Ectodermal cell (in vitro differentiated cells): ENCODE data around the gene PLCH2.

Experiments used
- H3K27ac ChIP-seq: 2 replicates; pipeline ENCODE4 v1.7.0; 2013; ENCODE audit warnings: mild to moderate bottlenecking, low read depth, low read length; ENCODE audit not compliant: insufficient read depth, poor library complexity, severe bottlenecking
- H3K27me3 ChIP-seq: 2 replicates; pipeline ENCODE4 v1.7.0; 2013; ENCODE audit warnings: mild to moderate bottlenecking, low read length; ENCODE audit not compliant: insufficient read depth, control insufficient read depth, poor library complexity, severe bottlenecking
- H3K36me3 ChIP-seq: one replicate; pipeline ENCODE4 v1.7.0; 2013; ENCODE audit warnings: low read length; ENCODE audit not compliant: control insufficient read depth, insufficient read depth
- H3K4me1 ChIP-seq: one replicate; pipeline ENCODE4 v1.7.0; 2013; ENCODE audit warnings: low read length; ENCODE audit not compliant: control insufficient read depth, insufficient read depth
- H3K4me3 ChIP-seq: 2 replicates; pipeline ENCODE4 v1.7.0; 2013; ENCODE audit warnings: low read depth, low read length, control low read depth; ENCODE audit not compliant: insufficient read depth
- H3K9me3 ChIP-seq: 2 replicates; pipeline ENCODE4 v1.7.0; 2013; ENCODE audit warnings: mild to moderate bottlenecking, low read length, moderate library complexity; ENCODE audit not compliant: control insufficient read depth
- WGBS, 2 experiments: methylation state at CpG; one replicate each; pipeline ENCODE4 v1.1.7; 2013; ENCODE audit warnings: missing lambda C conversion rate in 2 of 2; 5-methylcytosine and 5-hydroxymethylcytosine counted together

PLCH2 gene

GRCh38 chr1:2526824-2527555 is 50.9 kb downstream of the PLCH2 start:
- Histone ChIP-seq H3K4me3 (peak overlapping the region; percentile 96), H3K4me1 (peaks cover 46% of the 10 kb centered on the region)

GRCh38 chr1:2527556-2527860 is 51.4 kb downstream of the PLCH2 start:
- Histone ChIP-seq H3K27ac (no peak overlapping the region), H3K4me3 (peak overlapping the region; percentile 52), H3K4me1 (peaks cover 46% of the 10 kb centered on the region), H3K36me3 (no peaks in the 10 kb centered on the region), H3K27me3 (peaks cover 59% of the 10 kb centered on the region), H3K9me3 (no peaks in the 10 kb centered on the region)
- 92 to 95% methylated on average over 4 of the region's 4 CpGs for WGBS, 2 experiments

More at GRCh38 chr1:2526824-2527555, 50.9 kb downstream of the PLCH2 start:
- no peaks in the 10 kb centered on the region for H3K36me3 ChIP-seq
- peaks cover 54% of the 10 kb centered on the region for H3K27me3 ChIP-seq
- H3K27ac ChIP-seq: no peak overlapping the region
- 32 to 35% methylated on average over 20 of the region's 20 CpGs for WGBS, 2 experiments
- no peaks in the 10 kb centered on the region for H3K9me3 ChIP-seq

- Histone ChIP-seq H3K4me3 (peak overlapping the region; percentile 52), H3K4me1 (peaks cover 46% of the 10 kb centered on the region), H3K9me3 (no peaks in the 10 kb centered on the region), H3K27ac (no peak overlapping the region), H3K36me3 (no peaks in the 10 kb centered on the region), H3K27me3 (peaks cover 64% of the 10 kb centered on the region)
- WGBS, 2 experiments: 86 to 87% methylated on average over 12 of the region's 12 CpGs
Measured at GRCh38 chr1:2528016-2528415, 51.9 kb downstream of the PLCH2 start.

GRCh38 chr1:2528611-2528965 is 52.5 kb downstream of the PLCH2 start:
- Histone ChIP-seq H3K4me1 (peaks cover 52% of the 10 kb centered on the region), H3K9me3 (no peaks in the 10 kb centered on the region), H3K4me3 (peak overlapping the region; percentile 52), H3K36me3 (no peaks in the 10 kb centered on the region), H3K27me3 (peaks cover 70% of the 10 kb centered on the region), H3K27ac (no peak overlapping the region)
- 49 to 50% methylated on average over 10 of the region's 10 CpGs for WGBS, 2 experiments

- Histone ChIP-seq H3K4me3 (peak overlapping the region; percentile 52), H3K27me3 (peaks cover 76% of the 10 kb centered on the region), H3K27ac (no peak overlapping the region), H3K4me1 (peaks cover 57% of the 10 kb centered on the region), H3K9me3 (no peaks in the 10 kb centered on the region), H3K36me3 (no peaks in the 10 kb centered on the region)
- 1 to 2% methylated on average over 84 of the region's 84 CpGs for WGBS, 2 experiments
Measured at GRCh38 chr1:2528966-2529783, 53.1 kb downstream of the PLCH2 start.

- H3K27ac ChIP-seq: no peak within 1 kb of the TSS
- no peaks in the 10 kb centered on the region for H3K9me3 ChIP-seq
- H3K4me1 ChIP-seq: peaks cover 58% of the 10 kb centered on the region
- H3K36me3 ChIP-seq: no peaks in the 10 kb centered on the region
- 1% methylated on average over 91 of the region's 91 CpGs for WGBS, 2 experiments
- H3K4me3 ChIP-seq: peak within 1 kb of the TSS; percentile 52
- peaks cover 84% of the 10 kb centered on the region for H3K27me3 ChIP-seq
Measured at GRCh38 chr1:2529784-2530512, 53.9 kb downstream of the PLCH2 start, which contains the start of gene HES5. TSS of gene HES5 (minus strand) at chr1:2530263. CDS start at chr1:2530164, 99 bp downstream.

- Histone ChIP-seq H3K4me1 (peaks cover 61% of the 10 kb centered on the region), H3K36me3 (no peaks in the 10 kb centered on the region), H3K27me3 (peaks cover 91% of the 10 kb centered on the region), H3K27ac (no peak overlapping the region), H3K4me3 (no peak overlapping the region), H3K9me3 (no peaks in the 10 kb centered on the region)
- WGBS, 2 experiments: 39 to 40% methylated on average over 27 to 29 of the region's 30 CpGs
Measured at GRCh38 chr1:2530513-2531361, 54.6 kb downstream of the PLCH2 start.

GRCh38 chr1:2532485-2533160 is 56.5 kb downstream of the PLCH2 start:
- Histone ChIP-seq H3K27me3 (peaks cover 84% of the 10 kb centered on the region), H3K4me3 (no peak overlapping the region), H3K27ac (no peak overlapping the region), H3K9me3 (no peaks in the 10 kb centered on the region), H3K4me1 (peaks cover 55% of the 10 kb centered on the region), H3K36me3 (no peaks in the 10 kb centered on the region)
- 79 to 89% methylated on average over 20 to 23 of the region's 23 CpGs for WGBS, 2 experiments

GRCh38 chr1:2533365-2533764 is 57.3 kb downstream of the PLCH2 start:
- Histone ChIP-seq H3K27me3 (peaks cover 78% of the 10 kb centered on the region), H3K4me3 (no peak overlapping the region), H3K36me3 (no peaks in the 10 kb centered on the region), H3K4me1 (peaks cover 48% of the 10 kb centered on the region), H3K9me3 (no peaks in the 10 kb centered on the region), H3K27ac (no peak overlapping the region)
- 84 to 85% methylated on average over 11 of the region's 11 CpGs for WGBS, 2 experiments
